NCI-H446 (cell line): ENCODE results near the gene SORBS1.
"Not testable (repeated sequence)": the region's sequence is repeated elsewhere in the genome, so short reads cannot be mapped to it uniquely, and the experiment has no call there.

Experiments
- DNase-seq, 2 experiments: peaks; one replicate each; lab custom pipeline; 2025; lab: John Stamatoyannopoulos, UW

Gene SORBS1

GRCh38 chr10:95482501-95483233 lies 78.5 kb downstream of the SORBS1 start:
- DNase-seq, result no peak

DNA sequence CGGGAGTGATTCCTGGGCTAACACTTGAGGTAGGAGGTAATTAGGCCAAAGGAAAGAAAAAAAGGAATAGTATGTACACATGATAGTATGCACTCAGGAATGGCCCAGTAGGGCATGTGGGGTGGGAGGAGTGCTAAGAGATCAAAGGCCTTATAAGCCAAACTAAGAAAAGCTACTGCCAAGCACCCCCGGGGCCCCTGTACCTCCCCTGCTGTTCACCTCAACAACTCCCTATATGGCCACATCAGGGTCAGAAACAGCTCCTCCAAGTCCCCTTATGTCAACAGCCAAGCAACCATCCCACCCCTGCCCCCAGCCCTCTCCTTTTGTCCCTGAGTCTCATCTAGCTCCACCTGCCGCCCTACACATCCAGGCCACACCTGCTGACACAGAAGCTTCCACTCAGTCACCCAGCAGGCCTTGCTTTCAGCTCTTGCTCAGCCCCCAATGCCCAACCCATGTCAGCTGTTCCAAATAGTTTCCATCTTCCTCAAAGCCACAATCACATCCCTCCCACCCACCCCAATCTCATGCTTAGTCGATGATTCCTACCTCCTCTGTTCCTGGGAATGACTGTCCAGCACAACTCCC lies 80.2 kb downstream of the SORBS1 start:
- no peak for DNase-seq

GRCh38 chr10:95480102-95480900 lies 80.9 kb downstream of the SORBS1 start:
- DNase-seq, result no peak

GRCh38 chr10:95478935-95479334 lies 82.2 kb downstream of the SORBS1 start:
- DNase-seq, result no peak

DNA sequence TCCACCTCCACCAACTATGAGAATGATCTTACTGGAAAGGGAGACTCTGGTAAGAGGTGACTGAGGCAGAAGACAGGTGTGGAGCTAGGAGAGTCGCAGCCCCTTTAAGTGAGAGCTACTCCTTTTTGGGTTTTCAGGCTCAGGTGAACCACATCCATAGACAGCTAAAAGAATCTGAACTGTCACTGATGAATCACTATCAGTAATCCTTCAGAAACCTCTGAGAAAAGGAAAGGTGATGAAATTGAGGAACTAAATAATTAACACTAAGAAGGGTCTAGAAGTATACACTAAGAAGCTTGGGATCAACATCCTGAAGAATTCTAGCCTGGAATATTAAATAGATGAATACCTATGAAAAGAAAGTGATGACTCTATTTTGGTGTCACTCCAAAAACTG lies 83.0 kb downstream of the SORBS1 start:
- DNase-seq, result no peak

DNA sequence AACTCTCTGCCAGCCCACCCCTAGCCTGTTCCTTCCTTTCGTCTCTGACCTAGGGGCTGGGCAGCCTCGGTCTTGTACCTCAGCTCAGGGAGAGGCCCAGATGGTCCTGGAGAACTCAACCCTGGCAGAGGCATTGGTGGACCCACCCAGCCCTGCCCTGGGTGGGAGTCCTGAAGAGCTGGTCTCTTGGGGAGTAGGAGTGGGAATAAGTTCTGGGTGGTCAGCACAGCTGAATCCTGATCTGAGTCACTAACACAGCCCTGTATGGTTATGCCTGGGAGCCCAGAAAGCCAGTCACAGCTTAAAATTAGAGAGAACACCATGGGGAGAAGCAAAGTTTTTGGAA lies 84.0 kb downstream of the SORBS1 start:
- no peak for DNase-seq

DNA sequence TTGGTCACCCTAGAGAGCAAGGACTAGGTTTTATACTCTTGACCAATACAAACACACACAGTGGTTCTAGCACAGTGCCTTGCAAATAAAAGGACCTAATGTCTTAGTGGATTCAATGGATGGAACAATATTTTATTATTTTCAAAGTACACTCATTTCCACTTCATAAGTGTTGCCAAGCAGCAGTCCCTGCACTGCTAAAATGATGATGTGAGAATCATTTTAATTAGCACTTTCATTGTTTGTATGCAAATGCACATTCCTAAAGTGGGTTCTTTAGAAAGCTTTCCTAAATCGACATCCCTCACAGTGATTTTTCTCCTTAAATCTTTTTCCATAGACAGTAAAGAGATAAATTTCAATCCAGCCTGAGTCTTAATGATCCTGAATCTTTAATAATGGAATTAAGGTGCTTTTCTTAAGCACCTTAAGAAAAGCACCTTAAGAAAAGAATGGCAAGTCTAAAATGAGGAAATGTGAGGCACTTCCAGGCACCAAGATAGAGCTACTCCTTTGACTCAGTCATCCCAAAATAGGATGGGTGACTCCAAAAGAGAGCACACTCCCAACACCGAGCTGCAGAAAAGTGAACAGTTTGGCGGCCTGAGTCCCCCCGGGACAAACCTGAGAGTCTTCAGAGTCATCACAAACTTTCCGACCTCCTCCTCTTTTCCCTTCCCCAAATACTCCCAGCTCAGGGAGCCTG lies 84.5 kb downstream of the SORBS1 start:
- no peak for DNase-seq

- DNase-seq, result no peak
Measured at GRCh38 chr10:95475827-95476468, 85.2 kb downstream of the SORBS1 start.

DNA sequence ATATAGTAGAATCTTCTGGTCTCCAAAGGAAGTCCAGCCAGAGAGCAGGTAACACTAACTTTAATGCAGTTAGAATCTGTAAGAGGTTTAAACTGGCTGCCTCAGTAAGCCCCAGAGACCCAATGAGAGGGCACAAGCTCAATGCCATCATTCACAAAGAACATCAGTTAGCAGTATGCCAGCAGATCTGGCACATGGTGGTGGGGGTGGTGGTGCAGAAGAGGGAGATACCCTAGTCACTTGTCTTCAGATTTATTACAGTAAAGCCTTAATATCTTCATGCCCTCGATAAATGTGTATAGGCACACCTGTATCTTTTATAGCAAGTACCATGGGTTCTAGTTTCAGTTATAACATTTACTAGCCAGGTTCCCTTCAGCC lies 86.2 kb downstream of the SORBS1 start:
- no peak for DNase-seq

- DNase-seq, result no peak
Measured at GRCh38 chr10:95474228-95475002, 86.8 kb downstream of the SORBS1 start.

DNA sequence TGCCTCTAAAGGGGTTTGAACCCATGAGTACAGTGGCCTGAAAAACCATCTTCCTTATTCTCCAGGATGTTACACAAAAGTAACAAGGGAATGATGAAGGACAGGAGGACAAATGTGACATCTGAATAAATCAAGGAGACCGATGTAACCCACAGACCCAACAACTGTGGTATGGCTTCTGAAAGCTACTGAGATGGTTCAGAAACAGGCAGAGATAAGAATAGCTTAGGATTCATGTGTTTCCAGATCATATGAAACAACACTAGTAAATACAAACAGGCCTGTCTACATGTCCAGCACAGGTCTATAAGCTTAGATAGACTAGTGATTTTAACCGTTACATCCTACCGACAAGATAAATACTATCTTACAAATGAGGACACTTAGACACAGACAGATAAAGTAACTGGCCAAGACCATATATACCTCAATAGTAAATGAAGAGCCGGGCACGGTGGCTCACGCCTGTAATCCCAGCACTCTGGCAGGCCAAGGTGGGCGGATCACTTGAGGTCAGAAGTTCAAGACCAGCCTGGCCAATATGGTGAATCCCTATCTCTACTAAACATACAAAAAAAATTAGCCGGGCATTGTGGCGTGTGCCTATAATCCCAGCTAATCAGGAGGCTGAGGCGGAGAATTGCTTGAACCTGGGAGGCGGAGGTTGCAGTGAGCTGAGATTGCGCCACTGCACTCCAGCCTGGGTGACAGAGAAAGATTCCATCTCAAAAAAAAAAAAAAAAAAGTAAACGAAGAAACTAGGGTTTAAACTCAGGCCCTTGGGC lies 88.7 kb downstream of the SORBS1 start:
- DNase-seq, result no peak

DNA sequence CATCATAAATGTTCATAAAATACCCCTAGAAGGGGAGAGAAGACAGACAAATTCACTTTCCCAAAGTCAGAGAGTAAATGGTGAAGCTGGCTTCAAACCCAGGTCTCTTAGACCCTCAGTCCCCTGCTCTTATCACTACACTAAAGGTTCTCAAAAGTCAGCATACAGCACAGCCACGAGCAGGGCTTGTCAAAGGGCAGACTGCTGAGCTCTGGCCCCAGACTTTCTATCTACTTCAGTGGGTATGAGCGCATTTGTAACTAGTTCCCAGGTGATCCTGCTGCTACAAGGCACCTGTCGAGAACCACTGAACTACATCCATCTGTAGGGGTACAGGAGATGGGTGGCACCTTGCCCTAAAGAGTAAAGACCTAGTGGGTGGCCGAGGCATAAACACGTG lies 91.5 kb downstream of the SORBS1 start:
- DNase-seq, result no peak

GRCh38 chr10:95469251-95469650 lies 91.9 kb downstream of the SORBS1 start:
- no peak for DNase-seq

DNA sequence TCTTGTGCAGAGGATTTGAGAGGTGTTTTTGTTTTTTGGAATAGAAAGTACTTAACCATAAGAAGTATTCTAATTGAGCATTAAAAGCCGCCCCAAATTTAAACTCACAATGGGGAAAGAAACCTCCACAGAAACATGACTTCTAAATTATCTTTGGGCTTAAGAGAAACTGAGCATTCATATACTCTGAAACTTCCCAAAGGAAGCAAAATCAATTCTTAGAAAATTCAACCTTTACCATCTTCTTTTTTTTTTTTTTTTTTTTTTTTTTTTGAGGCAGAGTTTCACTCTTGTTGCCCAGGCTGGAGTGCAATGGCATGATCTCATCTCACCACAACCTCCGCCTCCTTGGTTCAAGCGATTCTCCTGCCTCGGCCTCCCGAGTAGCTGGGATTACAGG lies 93.5 kb downstream of the SORBS1 start:
- not testable (repeated sequence) for DNase-seq

GRCh38 chr10:95467162-95467599 lies 94.0 kb downstream of the SORBS1 start:
- no peak for DNase-seq

DNA sequence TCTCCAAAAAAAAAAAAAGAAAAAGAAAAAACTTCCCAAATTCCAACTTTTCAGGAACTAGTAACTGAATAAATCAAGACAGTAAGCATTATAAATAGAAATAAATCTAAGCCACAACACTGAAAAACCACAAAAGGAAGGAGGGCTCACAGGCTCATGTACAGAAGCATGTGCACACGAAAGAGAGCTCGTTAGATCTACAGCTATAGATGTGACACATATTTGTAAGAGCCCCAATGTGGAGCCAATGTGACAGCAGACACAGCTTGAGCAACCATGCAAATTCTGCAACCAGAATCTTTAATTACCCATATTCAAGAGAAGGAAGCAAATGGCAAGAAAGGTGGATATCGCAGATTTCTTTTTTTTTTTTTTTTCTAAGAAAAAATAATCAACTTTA lies 94.7 kb downstream of the SORBS1 start:
- DNase-seq, result no peak

DNA sequence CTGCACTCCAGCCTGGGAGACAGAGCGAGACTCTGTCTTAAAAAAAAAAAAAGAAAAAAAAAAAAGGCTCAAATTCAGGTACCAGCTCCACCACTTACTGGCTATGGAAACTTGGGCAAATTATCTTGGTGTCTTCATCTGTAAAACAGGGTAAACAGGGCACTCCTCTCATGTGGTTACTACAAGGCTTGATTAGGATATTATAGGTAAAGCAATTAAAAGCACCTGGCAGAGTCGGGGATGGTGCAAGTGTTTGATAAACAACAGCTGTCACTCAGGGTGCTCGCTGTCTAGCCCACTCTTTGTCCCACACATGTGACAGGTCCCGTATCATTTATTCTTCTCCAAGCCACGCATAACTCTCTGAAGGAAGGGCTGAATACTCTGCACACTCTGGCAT lies 96.9 kb downstream of the SORBS1 start:
- DNase-seq, result no peak

- DNase-seq, result no peak
Measured at GRCh38 chr10:95462740-95463667, 98.2 kb downstream of the SORBS1 start.

- DNase-seq, result no peak
Measured at GRCh38 chr10:95461611-95462010, 99.6 kb downstream of the SORBS1 start.
